Right hindlimb (tissue), 1 donor: ENCODE data around the gene KRT8.
A peak's percentile ranks its signal among the peaks of the same experiment; 100 is the strongest.

Experiments
- DNase-seq: peaks from one replicate; pipeline ENCODE4 v3.0.0-alpha.2; 2018

KRT8 gene

GRCh38 chr12:52925717-52926595 is 21.1 kb upstream of the KRT8 start:
- no peak for DNase-seq

- no peak for DNase-seq
These were observed 20.2 kb upstream of the KRT8 start for GRCh38 chr12:52924764-52925716.

GRCh38 chr12:52921488-52922165 is 16.8 kb upstream of the KRT8 start:
- no peak for DNase-seq

GRCh38 chr12:52920937-52921336 is 16.1 kb upstream of the KRT8 start:
- DNase-seq: no peak

GRCh38 chr12:52918784-52919183 is 13.9 kb upstream of the KRT8 start:
- DNase-seq: no peak

- no peak for DNase-seq
These were observed 13.5 kb upstream of the KRT8 start for GRCh38 chr12:52918351-52918750.

- no peak for DNase-seq
These were observed 12.9 kb upstream of the KRT8 start for GRCh38 chr12:52917800-52918199.

GRCh38 chr12:52916216-52916615 is 11.3 kb upstream of the KRT8 start:
- no peak for DNase-seq

GRCh38 chr12:52915637-52916036 is 10.8 kb upstream of the KRT8 start:
- no peak for DNase-seq

- no peak for DNase-seq
These were observed 9.8 kb upstream of the KRT8 start for GRCh38 chr12:52914576-52915121.

- DNase-seq: no peak
These were observed 8.6 kb upstream of the KRT8 start for GRCh38 chr12:52913431-52913821.

GRCh38 chr12:52912711-52913430 is 8.0 kb upstream of the KRT8 start:
- no peak for DNase-seq

- DNase-seq: no peak
These were observed 5.5 kb upstream of the KRT8 start for GRCh38 chr12:52910248-52910883.

GRCh38 chr12:52909796-52910195 is 4.9 kb upstream of the KRT8 start:
- DNase-seq: no peak

GRCh38 chr12:52909331-52909730 is 4.5 kb upstream of the KRT8 start:
- DNase-seq: no peak

GRCh38 chr12:52907092-52907810 is 2.4 kb upstream of the KRT8 start:
- peak; percentile 40 for DNase-seq

GRCh38 chr12:52906191-52906601 is 1.3 kb upstream of the KRT8 start:
- DNase-seq: no peak

- peak; percentile 43 for DNase-seq
These were observed 894 bp downstream of the KRT8 start for GRCh38 chr12:52903855-52904508.

- DNase-seq: peak; percentile 85
These were observed 1.5 kb downstream of the KRT8 start for GRCh38 chr12:52903285-52903854.
